CD4-positive, alpha-beta T cell treated with Interleukin-17A for 4 hours (primary cell): ENCODE measurements around the gene ARL15.
"Not testable (repeated sequence)": the region's sequence is repeated elsewhere in the genome, so short reads cannot be mapped to it uniquely, and the experiment has no call there.

ENCODE experiments used
- DNase-seq: peaks from one replicate; pipeline ENCODE4 v3.0.0-alpha.2; 2020; ENCODE audit warnings: mixed read lengths

The ARL15 gene

GRCh38 chr5:54084696-54085095, 225.7 kb downstream of the ARL15 start:
- no peak for DNase-seq

- no peak for DNase-seq
These were observed 226.5 kb downstream of the ARL15 start for GRCh38 chr5:54083851-54084250.

- DNase-seq: no peak
These were observed 227.1 kb downstream of the ARL15 start for GRCh38 chr5:54083245-54083644.

GRCh38 chr5:54081415-54081814, 229.0 kb downstream of the ARL15 start:
- no peak for DNase-seq

GRCh38 chr5:54080831-54081230, 229.5 kb downstream of the ARL15 start:
- DNase-seq: no peak

- DNase-seq: no peak
These were observed 236.6 kb downstream of the ARL15 start for GRCh38 chr5:54073735-54074134.

- no peak for DNase-seq
These were observed 237.2 kb downstream of the ARL15 start for GRCh38 chr5:54073131-54073530.

- no peak for DNase-seq
These were observed 243.9 kb downstream of the ARL15 start for GRCh38 chr5:54066433-54066832.

- no peak for DNase-seq
These were observed 246.6 kb downstream of the ARL15 start for GRCh38 chr5:54063817-54064216.

- no peak for DNase-seq
These were observed 247.4 kb downstream of the ARL15 start for GRCh38 chr5:54062958-54063357.

GRCh38 chr5:54060919-54061318, 249.5 kb downstream of the ARL15 start:
- not testable (repeated sequence) for DNase-seq

- DNase-seq: no peak
These were observed 260.4 kb downstream of the ARL15 start for GRCh38 chr5:54049963-54050362.

GRCh38 chr5:54049144-54049543, 261.2 kb downstream of the ARL15 start:
- no peak for DNase-seq

GRCh38 chr5:54045077-54045792, 265.1 kb downstream of the ARL15 start:
- no peak for DNase-seq

- DNase-seq: not testable (repeated sequence)
These were observed 266.1 kb downstream of the ARL15 start for GRCh38 chr5:54044276-54044675.

- no peak for DNase-seq
These were observed 269.6 kb downstream of the ARL15 start for GRCh38 chr5:54040804-54041203.

- no peak for DNase-seq
These were observed 270.4 kb downstream of the ARL15 start for GRCh38 chr5:54040018-54040417.

GRCh38 chr5:54037205-54037604, 273.2 kb downstream of the ARL15 start:
- DNase-seq: no peak

GRCh38 chr5:54030981-54031380, 279.4 kb downstream of the ARL15 start:
- DNase-seq: no peak

- DNase-seq: no peak
These were observed 285.9 kb downstream of the ARL15 start for GRCh38 chr5:54024466-54024865.

- DNase-seq: no peak
These were observed 288.1 kb downstream of the ARL15 start for GRCh38 chr5:54022223-54022622.

GRCh38 chr5:54021431-54022164, 288.8 kb downstream of the ARL15 start:
- no peak for DNase-seq

GRCh38 chr5:54018438-54018837, 291.9 kb downstream of the ARL15 start:
- DNase-seq: no peak

GRCh38 chr5:54017580-54017979, 292.8 kb downstream of the ARL15 start:
- no peak for DNase-seq
